ENCODE data around the gene ATP1B4.

The ATP1B4 gene

GRCh38 chrX:120372667-120373370 lies 10.9 kb downstream of the ATP1B4 start:
- no peak overlapping the region for H3K4me3 ChIP-seq (ENCODE audit: low read length)
- DNase-seq (ENCODE audit: low read depth, low spot score) = no peak
- H3K4me1 ChIP-seq (ENCODE audit: control insufficient read depth, insufficient read depth, low read length) = no peaks in the 10 kb centered on the region
- H3K27ac ChIP-seq (ENCODE audit: low read length) = no peak overlapping the region
- H3K9me3 ChIP-seq (ENCODE audit: control insufficient read depth, insufficient read depth, low read length) = no peaks in the 10 kb centered on the region
- no CpG with 5 or more reads among the region's 6 CpGs for WGBS (ENCODE audit: insufficient coverage, insufficient read length)
- no peaks in the 10 kb centered on the region for H3K36me3 ChIP-seq (ENCODE audit: control insufficient read depth, insufficient read depth, low read length)
- H3K27me3 ChIP-seq (ENCODE audit: control insufficient read depth, insufficient read depth, low read length) = no peaks in the 10 kb centered on the region

- Histone ChIP-seq H3K4me1 (ENCODE audit: control insufficient read depth, insufficient read depth, low read length) (no peaks in the 10 kb centered on the region), H3K4me3 (ENCODE audit: low read length) (no peak overlapping the region), H3K27ac (ENCODE audit: low read length) (no peak overlapping the region), H3K27me3 (ENCODE audit: control insufficient read depth, insufficient read depth, low read length) (no peaks in the 10 kb centered on the region), H3K9me3 (ENCODE audit: control insufficient read depth, insufficient read depth, low read length) (no peaks in the 10 kb centered on the region), H3K36me3 (ENCODE audit: control insufficient read depth, insufficient read depth, low read length) (no peaks in the 10 kb centered on the region)
- DNase-seq (ENCODE audit: low read depth, low spot score) = no peak
- no CpG with 5 or more reads among the region's 3 CpGs for WGBS (ENCODE audit: insufficient coverage, insufficient read length)
Measured at GRCh38 chrX:120377179-120377578, 15.3 kb downstream of the ATP1B4 start.

GRCh38 chrX:120377715-120378114 lies 15.8 kb downstream of the ATP1B4 start:
- H3K4me1 ChIP-seq (ENCODE audit: control insufficient read depth, insufficient read depth, low read length) = no peaks in the 10 kb centered on the region
- no peaks in the 10 kb centered on the region for H3K27me3 ChIP-seq (ENCODE audit: control insufficient read depth, insufficient read depth, low read length)
- WGBS (ENCODE audit: insufficient coverage, insufficient read length) = no CpG with 5 or more reads among the region's 1 CpG
- no peak overlapping the region for H3K4me3 ChIP-seq (ENCODE audit: low read length)
- DNase-seq (ENCODE audit: low read depth, low spot score) = no peak
- H3K9me3 ChIP-seq (ENCODE audit: control insufficient read depth, insufficient read depth, low read length) = no peaks in the 10 kb centered on the region
- H3K27ac ChIP-seq (ENCODE audit: low read length) = no peak overlapping the region
- H3K36me3 ChIP-seq (ENCODE audit: control insufficient read depth, insufficient read depth, low read length) = no peaks in the 10 kb centered on the region

GRCh38 chrX:120378570-120378969 lies 16.7 kb downstream of the ATP1B4 start:
- Histone ChIP-seq H3K9me3 (ENCODE audit: control insufficient read depth, insufficient read depth, low read length) (no peaks in the 10 kb centered on the region), H3K4me1 (ENCODE audit: control insufficient read depth, insufficient read depth, low read length) (no peaks in the 10 kb centered on the region), H3K36me3 (ENCODE audit: control insufficient read depth, insufficient read depth, low read length) (no peaks in the 10 kb centered on the region), H3K27me3 (ENCODE audit: control insufficient read depth, insufficient read depth, low read length) (no peaks in the 10 kb centered on the region), H3K27ac (ENCODE audit: low read length) (no peak overlapping the region), H3K4me3 (ENCODE audit: low read length) (no peak overlapping the region)
- DNase-seq (ENCODE audit: low read depth, low spot score) = no peak
- WGBS (ENCODE audit: insufficient coverage, insufficient read length) = no CpG with 5 or more reads among the region's 5 CpGs

GRCh38 chrX:120379937-120380681 lies 18.2 kb downstream of the ATP1B4 start:
- no CpG with 5 or more reads among the region's 6 CpGs for WGBS (ENCODE audit: insufficient coverage, insufficient read length)
- H3K27me3 ChIP-seq (ENCODE audit: control insufficient read depth, insufficient read depth, low read length) = no peaks in the 10 kb centered on the region
- H3K27ac ChIP-seq (ENCODE audit: low read length) = no peak overlapping the region
- H3K36me3 ChIP-seq (ENCODE audit: control insufficient read depth, insufficient read depth, low read length) = no peaks in the 10 kb centered on the region
- H3K9me3 ChIP-seq (ENCODE audit: control insufficient read depth, insufficient read depth, low read length) = no peaks in the 10 kb centered on the region
- H3K4me1 ChIP-seq (ENCODE audit: control insufficient read depth, insufficient read depth, low read length) = no peaks in the 10 kb centered on the region
- H3K4me3 ChIP-seq (ENCODE audit: low read length) = no peak overlapping the region
- no peak for DNase-seq (ENCODE audit: low read depth, low spot score)

GRCh38 chrX:120380699-120381098 lies 18.8 kb downstream of the ATP1B4 start:
- WGBS (ENCODE audit: insufficient coverage, insufficient read length) = no CpG with 5 or more reads among the region's 3 CpGs
- Histone ChIP-seq H3K36me3 (ENCODE audit: control insufficient read depth, insufficient read depth, low read length) (no peaks in the 10 kb centered on the region), H3K4me1 (ENCODE audit: control insufficient read depth, insufficient read depth, low read length) (no peaks in the 10 kb centered on the region), H3K27ac (ENCODE audit: low read length) (no peak overlapping the region), H3K4me3 (ENCODE audit: low read length) (no peak overlapping the region), H3K9me3 (ENCODE audit: control insufficient read depth, insufficient read depth, low read length) (no peaks in the 10 kb centered on the region), H3K27me3 (ENCODE audit: control insufficient read depth, insufficient read depth, low read length) (no peaks in the 10 kb centered on the region)
- peak; percentile 7 for DNase-seq (ENCODE audit: low read depth, low spot score)

- H3K4me1 ChIP-seq (ENCODE audit: control insufficient read depth, insufficient read depth, low read length) = no peaks in the 10 kb centered on the region
Measured at GRCh38 chrX:120401301-120401700, 39.4 kb downstream of the ATP1B4 start.

GRCh38 chrX:120402369-120402768 lies 40.5 kb downstream of the ATP1B4 start:
- H3K4me1 ChIP-seq (ENCODE audit: control insufficient read depth, insufficient read depth, low read length) = no peaks in the 10 kb centered on the region
- no peak overlapping the region for H3K27ac ChIP-seq (ENCODE audit: low read length)
- H3K9me3 ChIP-seq (ENCODE audit: control insufficient read depth, insufficient read depth, low read length) = no peaks in the 10 kb centered on the region
- no peak for DNase-seq (ENCODE audit: low read depth, low spot score)
- H3K36me3 ChIP-seq (ENCODE audit: control insufficient read depth, insufficient read depth, low read length) = no peaks in the 10 kb centered on the region
- no CpG with 5 or more reads among the region's 2 CpGs for WGBS (ENCODE audit: insufficient coverage, insufficient read length)
- H3K27me3 ChIP-seq (ENCODE audit: control insufficient read depth, insufficient read depth, low read length) = no peaks in the 10 kb centered on the region
- no peak overlapping the region for H3K4me3 ChIP-seq (ENCODE audit: low read length)

More at GRCh38 chrX:120401301-120401700, 39.4 kb downstream of the ATP1B4 start:
- Histone ChIP-seq H3K36me3 (ENCODE audit: control insufficient read depth, insufficient read depth, low read length) (no peaks in the 10 kb centered on the region), H3K27me3 (ENCODE audit: control insufficient read depth, insufficient read depth, low read length) (no peaks in the 10 kb centered on the region), H3K9me3 (ENCODE audit: control insufficient read depth, insufficient read depth, low read length) (no peaks in the 10 kb centered on the region), H3K4me3 (ENCODE audit: low read length) (no peak overlapping the region), H3K27ac (ENCODE audit: low read length) (no peak overlapping the region)
- DNase-seq (ENCODE audit: low read depth, low spot score) = no peak

GRCh38 chrX:120406638-120407037 lies 44.7 kb downstream of the ATP1B4 start:
- no peak overlapping the region for H3K27ac ChIP-seq (ENCODE audit: low read length)
- no peaks in the 10 kb centered on the region for H3K27me3 ChIP-seq (ENCODE audit: control insufficient read depth, insufficient read depth, low read length)
- no peaks in the 10 kb centered on the region for H3K36me3 ChIP-seq (ENCODE audit: control insufficient read depth, insufficient read depth, low read length)
- WGBS (ENCODE audit: insufficient coverage, insufficient read length) = no CpG with 5 or more reads among the region's 5 CpGs
- no peak overlapping the region for H3K4me3 ChIP-seq (ENCODE audit: low read length)
- no peaks in the 10 kb centered on the region for H3K9me3 ChIP-seq (ENCODE audit: control insufficient read depth, insufficient read depth, low read length)
- no peaks in the 10 kb centered on the region for H3K4me1 ChIP-seq (ENCODE audit: control insufficient read depth, insufficient read depth, low read length)
- DNase-seq (ENCODE audit: low read depth, low spot score) = no peak

- WGBS (ENCODE audit: insufficient coverage, insufficient read length) = no CpG with 5 or more reads among the region's 1 CpG
- H3K27me3 ChIP-seq (ENCODE audit: control insufficient read depth, insufficient read depth, low read length) = no peaks in the 10 kb centered on the region
- H3K36me3 ChIP-seq (ENCODE audit: control insufficient read depth, insufficient read depth, low read length) = no peaks in the 10 kb centered on the region
Measured at GRCh38 chrX:120408168-120408567, 46.3 kb downstream of the ATP1B4 start.

GRCh38 chrX:120419463-120419862 lies 57.6 kb downstream of the ATP1B4 start:
- no peak for DNase-seq (ENCODE audit: low read depth, low spot score)
- Histone ChIP-seq H3K36me3 (ENCODE audit: control insufficient read depth, insufficient read depth, low read length) (no peaks in the 10 kb centered on the region), H3K9me3 (ENCODE audit: control insufficient read depth, insufficient read depth, low read length) (no peaks in the 10 kb centered on the region), H3K4me1 (ENCODE audit: control insufficient read depth, insufficient read depth, low read length) (no peaks in the 10 kb centered on the region), H3K27me3 (ENCODE audit: control insufficient read depth, insufficient read depth, low read length) (no peaks in the 10 kb centered on the region), H3K4me3 (ENCODE audit: low read length) (no peak overlapping the region), H3K27ac (ENCODE audit: low read length) (no peak overlapping the region)
- no CpG with 5 or more reads among the region's 2 CpGs for WGBS (ENCODE audit: insufficient coverage, insufficient read length)

More at GRCh38 chrX:120408168-120408567, 46.3 kb downstream of the ATP1B4 start:
- H3K4me3 ChIP-seq (ENCODE audit: low read length) = no peak overlapping the region
- H3K4me1 ChIP-seq (ENCODE audit: control insufficient read depth, insufficient read depth, low read length) = no peaks in the 10 kb centered on the region
- H3K9me3 ChIP-seq (ENCODE audit: control insufficient read depth, insufficient read depth, low read length) = no peaks in the 10 kb centered on the region
- no peak overlapping the region for H3K27ac ChIP-seq (ENCODE audit: low read length)
- DNase-seq (ENCODE audit: low read depth, low spot score) = no peak

All from iPS DF 6.9 (cell line).